H1 (cell line): ENCODE measurements around the gene RNF151. TPM values are rescaled to one million over a fixed set of nuclear protein-coding genes. Genes with fewer than 3 reads are reported as not detected.

Source experiments
- CTCF ChIA-PET: fragments of 300-600 bp; sonication (Branson Sonifier 250); formaldehyde crosslinking; loops from one replicate; lab custom pipeline; 2021; ENCODE audit not compliant: partially characterized antibody; lab: Charles Lee
- POLR2A ChIA-PET: fragments of 300-600 bp; sonication (Branson Sonifier 250); formaldehyde crosslinking; loops from one replicate; lab custom pipeline; 2021; ENCODE audit warnings: inconsistent platforms; ENCODE audit not compliant: partially characterized antibody; lab: Charles Lee
- DNase-seq, 2 experiments: peaks; one replicate each; pipeline versions ENCODE4 v3.0.0 to v3.0.0-alpha.2; 2010 to 2022; ENCODE audit warnings: low spot score in 2 of 2, low read depth in 1 of 2, mixed read lengths in 1 of 2
- FAIRE-seq: peaks from 2 replicates; lab custom pipeline; 2011; peaks lifted over from hg19 to GRCh38; lab: Jason Lieb, UNC
- H2AFZ ChIP-seq: 2 replicates; pipeline ENCODE4 v1.8.1; 2012; ENCODE audit warnings: low read length, inconsistent platforms
- H2AK5ac ChIP-seq: 2 replicates; pipeline ENCODE4 v1.6.1; 2013; ENCODE audit warnings: low read depth, low read length
- H2BK120ac ChIP-seq: replicated peaks from 2 replicates; pipeline ENCODE3; 2013; ENCODE audit warnings: low read depth, low read length, inconsistent platforms
- H2BK12ac ChIP-seq: 2 replicates; pipeline ENCODE4 v1.6.1; 2013; ENCODE audit warnings: low read depth, low read length
- H2BK15ac ChIP-seq: 2 replicates; pipeline ENCODE4 v1.6.1; 2013; ENCODE audit warnings: low read length
- H2BK20ac ChIP-seq: 2 replicates; pipeline ENCODE4 v1.6.1; 2013; ENCODE audit warnings: low read length
- H2BK5ac ChIP-seq: 2 replicates; pipeline ENCODE4 v1.6.1; 2013; ENCODE audit warnings: low read depth, low read length
- H3K14ac ChIP-seq: 2 replicates; pipeline ENCODE4 v1.6.1; 2013; ENCODE audit warnings: inconsistent platforms; ENCODE audit not compliant: insufficient read length
- H3K18ac ChIP-seq: 2 replicates; pipeline ENCODE4 v1.6.1; 2013; ENCODE audit warnings: low read length; ENCODE audit errors: extremely low read depth
- H3K23ac ChIP-seq: 2 replicates; pipeline ENCODE4 v1.6.1; 2013; ENCODE audit warnings: inconsistent platforms; ENCODE audit not compliant: insufficient read length
- H3K23me2 ChIP-seq: 2 replicates; pipeline ENCODE4 v1.6.1; 2013; ENCODE audit warnings: low read depth, low read length
- H3K27ac ChIP-seq: 2 replicates; pipeline ENCODE4 v1.6.1; 2011; ENCODE audit warnings: low read depth, low read length, inconsistent platforms
- H3K27me3 ChIP-seq, 4 experiments: replicated peaks in 1 of 4; 1 replicate in 1 of 4; 2 replicates in 3 of 4; pipeline versions ENCODE4 v1.6.1 to v1.8.1; 2011 to 2013; ENCODE audit warnings: low read length in 3 of 4, mild to moderate bottlenecking in 3 of 4, inconsistent platforms in 2 of 4, mixed read lengths in 2 of 4, moderate library complexity in 1 of 4; ENCODE audit not compliant: control insufficient read depth in 3 of 4, insufficient read depth in 3 of 4; ENCODE audit errors: extremely low read depth in 1 of 4
- H3K36me3 ChIP-seq, 4 experiments: 2 replicates each; pipeline versions ENCODE4 v1.6.1 to v1.8.1; 2011 to 2013; ENCODE audit warnings: mild to moderate bottlenecking in 4 of 4, low read length in 3 of 4, moderate library complexity in 2 of 4, control low read depth in 1 of 4, inconsistent platforms in 1 of 4; ENCODE audit not compliant: insufficient read depth in 4 of 4, control insufficient read depth in 2 of 4
- H3K4ac ChIP-seq: replicated peaks from 2 replicates; pipeline ENCODE3; 2013; ENCODE audit warnings: low read length, low read depth, mixed read lengths, inconsistent platforms; ENCODE audit not compliant: insufficient read length
- H3K4me1 ChIP-seq, 4 experiments: replicated peaks in 1 of 4; 1 replicate in 1 of 4; 2 replicates in 3 of 4; pipeline versions ENCODE4 v1.6.1 to v1.8.1; 2011 to 2013; ENCODE audit warnings: low read length in 3 of 4, inconsistent platforms in 2 of 4, mixed read lengths in 1 of 4; ENCODE audit not compliant: insufficient read depth in 4 of 4, control insufficient read depth in 3 of 4
- H3K4me2 ChIP-seq, 2 experiments: 2 replicates each; pipeline versions ENCODE4 v1.6.1 to v1.8.1; 2011 to 2013; ENCODE audit warnings: low read depth in 2 of 2, low read length in 2 of 2, control low read depth in 1 of 2, inconsistent platforms in 1 of 2, mild to moderate bottlenecking in 1 of 2; ENCODE audit not compliant: insufficient read depth in 1 of 2
- H3K4me3 ChIP-seq, 4 experiments: fragments of 200-600, 300-600 bp in 1 of 4; sonication (generic), shearing (Covaris generic), sonication (Bioruptor Twin) in 1 of 4; 2 replicates each; pipeline versions ENCODE4 v1.5.1 to v1.8.1; 2011 to 2016; ENCODE audit warnings: low read length in 4 of 4, low read depth in 3 of 4, control low read depth in 2 of 4, inconsistent platforms in 2 of 4, mild to moderate bottlenecking in 2 of 4, mixed read lengths in 1 of 4, moderate library complexity in 1 of 4; ENCODE audit not compliant: insufficient read depth in 2 of 4; ENCODE audit errors: extremely low read depth in 1 of 4
- H3K56ac ChIP-seq: replicated peaks from 2 replicates; pipeline ENCODE3; 2013; ENCODE audit warnings: low read depth, mild to moderate bottlenecking, mixed read lengths, low read length, inconsistent platforms; ENCODE audit not compliant: insufficient read length
- H3K79me1 ChIP-seq: 2 replicates; pipeline ENCODE4 v1.6.1; 2013; ENCODE audit warnings: low read depth, low read length, control low read depth
- H3K79me2 ChIP-seq, 2 experiments: 2 replicates each; pipeline versions ENCODE4 v1.6.1 to v1.8.1; 2012 to 2013; ENCODE audit warnings: low read length in 2 of 2, mild to moderate bottlenecking in 2 of 2, inconsistent platforms in 1 of 2; ENCODE audit not compliant: insufficient read depth in 2 of 2, control insufficient read depth in 1 of 2
- H3K9ac ChIP-seq, 4 experiments: replicated peaks in 1 of 4; 1 replicate in 1 of 4; 2 replicates in 3 of 4; pipeline versions ENCODE4 v1.6.1 to v1.8.1; 2011 to 2013; ENCODE audit warnings: low read depth in 3 of 4, low read length in 3 of 4, control low read depth in 2 of 4, mild to moderate bottlenecking in 2 of 4, moderate library complexity in 2 of 4, inconsistent platforms in 1 of 4; ENCODE audit errors: extremely low read depth in 1 of 4
- H3K9me3 ChIP-seq, 2 experiments: 2 replicates each; pipeline versions ENCODE4 v1.6.1 to v1.8.1; 2012 to 2013; ENCODE audit warnings: mild to moderate bottlenecking in 2 of 2, moderate library complexity in 2 of 2, control low read depth in 1 of 2, inconsistent platforms in 1 of 2, low read depth in 1 of 2, low read length in 1 of 2, mixed read lengths in 1 of 2; ENCODE audit not compliant: insufficient read depth in 2 of 2
- H4K20me1 ChIP-seq, 2 experiments: replicated peaks in 1 of 2; 2 replicates each; pipeline versions ENCODE3 to v1.8.1; 2011 to 2013; ENCODE audit warnings: inconsistent platforms in 2 of 2, low read length in 2 of 2, mild to moderate bottlenecking in 1 of 2; ENCODE audit not compliant: insufficient read depth in 2 of 2, control insufficient read depth in 1 of 2
- H4K5ac ChIP-seq: 2 replicates; pipeline ENCODE4 v1.6.1; 2013; ENCODE audit warnings: low read length, low read depth, mixed read lengths, inconsistent platforms; ENCODE audit not compliant: insufficient read length
- H4K8ac ChIP-seq: 2 replicates; pipeline ENCODE4 v1.8.0; 2013; ENCODE audit warnings: mild to moderate bottlenecking, moderate library complexity, low read length, inconsistent platforms; ENCODE audit not compliant: insufficient read depth; ENCODE audit errors: extremely low read depth
- H4K91ac ChIP-seq: replicated peaks from 2 replicates; pipeline ENCODE3; 2013; ENCODE audit warnings: low read length, mixed read lengths, inconsistent platforms; ENCODE audit not compliant: insufficient read length
- EP300 ChIP-seq, 2 experiments: IDR thresholded peaks; 1 replicate in 1 of 2; 2 replicates in 1 of 2; pipeline ENCODE4 v1.6.1; 2011 to 2012; ENCODE audit warnings: low read depth in 2 of 2, low read length in 2 of 2, mild to moderate bottlenecking in 2 of 2, borderline replicate concordance in 1 of 2, inconsistent platforms in 1 of 2, moderate library complexity in 1 of 2
- EZH2 ChIP-seq: fragments of 200-600 bp; sonication (generic); IDR thresholded peaks from 2 replicates; pipeline ENCODE4 v1.7.1; 2012; ENCODE audit warnings: low read depth, mild to moderate bottlenecking, moderate library complexity, low read length, inconsistent platforms; ENCODE audit not compliant: severe bottlenecking
- JUND ChIP-seq: IDR thresholded peaks from 2 replicates; pipeline ENCODE4 v1.6.1; 2011; ENCODE audit warnings: mild to moderate bottlenecking, improper control_type of control experiment, low read length
- MAFK ChIP-seq: IDR thresholded peaks from 2 replicates; pipeline ENCODE4 v1.6.1; 2012; ENCODE audit warnings: low read depth, mild to moderate bottlenecking, improper control_type of control experiment, low read length
- RBBP5 ChIP-seq: IDR thresholded peaks from 2 replicates; pipeline ENCODE4 v1.7.1; 2012; ENCODE audit warnings: low read depth, mild to moderate bottlenecking, inconsistent platforms, low read length, moderate library complexity, borderline replicate concordance
- SAP30 ChIP-seq: fragments of 300-600 bp; sonication (generic); IDR thresholded peaks from 2 replicates; pipeline ENCODE4 v1.7.1; 2012; ENCODE audit warnings: low read length, moderate library complexity, mild to moderate bottlenecking, inconsistent platforms; ENCODE audit not compliant: insufficient read depth, insufficient replicate concordance
- SIN3A ChIP-seq, 2 experiments: IDR thresholded peaks in 1 of 2; conservative IDR thresholded peaks in 1 of 2; 2 replicates each; pipeline ENCODE4 v1.6.1; 2011 to 2012; ENCODE audit warnings: low read length in 2 of 2, improper control_type of control experiment in 1 of 2, low read depth in 1 of 2, mild to moderate bottlenecking in 1 of 2
- WGBS, 2 experiments: shearing (Covaris generic) in 1 of 2; methylation state at CpG; one replicate each; pipeline versions ENCODE4 v1.1.6 to v1.1.7; 2013 to 2015; ENCODE audit warnings: low lambda C conversion rate in 2 of 2, mixed read lengths in 2 of 2, inconsistent platforms in 1 of 2, low coverage in 1 of 2, missing lambda C conversion rate in 1 of 2; ENCODE audit not compliant: insufficient replicate concordance in 2 of 2, insufficient coverage in 1 of 2, insufficient read length in 1 of 2; ENCODE audit errors: extremely low coverage in 1 of 2, missing lambda C conversion rate in 1 of 2; 5-methylcytosine and 5-hydroxymethylcytosine counted together
- polyA plus RNA-seq, 7 experiments: library from polyadenylated mRNA; depleted of rRNA in 3 of 7; stranded (reverse) in 5 of 7; unstranded in 2 of 7; fragments of >200 nt in 5 of 7; fragments of 200-250 nt in 2 of 7; gene quantifications; 1 replicate in 5 of 7; 2 replicates in 1 of 7; 4 replicates in 1 of 7; pipeline versions ENCODE4 v1.2.1 to v1.2.3, GENCODE V29; 2011 to 2013; ENCODE audit warnings: missing spikeins in 2 of 7, mixed read lengths in 2 of 7
- total RNA-seq: library from RNA; stranded (reverse); fragmentation: NEBNext Ultra II Directional; extraction: Animal tissue kit (Norgen Biotek cat#: 25700); gene quantifications from 2 replicates; pipeline ENCODE4 v1.2.1, GENCODE V29; 2021

Gene RNF151
- total and polyA plus RNA-seq, 2 of the 8 experiments (the other 6 are each of a cell fraction or from before 2014, with no cell fraction given) = not detected

DNA sequence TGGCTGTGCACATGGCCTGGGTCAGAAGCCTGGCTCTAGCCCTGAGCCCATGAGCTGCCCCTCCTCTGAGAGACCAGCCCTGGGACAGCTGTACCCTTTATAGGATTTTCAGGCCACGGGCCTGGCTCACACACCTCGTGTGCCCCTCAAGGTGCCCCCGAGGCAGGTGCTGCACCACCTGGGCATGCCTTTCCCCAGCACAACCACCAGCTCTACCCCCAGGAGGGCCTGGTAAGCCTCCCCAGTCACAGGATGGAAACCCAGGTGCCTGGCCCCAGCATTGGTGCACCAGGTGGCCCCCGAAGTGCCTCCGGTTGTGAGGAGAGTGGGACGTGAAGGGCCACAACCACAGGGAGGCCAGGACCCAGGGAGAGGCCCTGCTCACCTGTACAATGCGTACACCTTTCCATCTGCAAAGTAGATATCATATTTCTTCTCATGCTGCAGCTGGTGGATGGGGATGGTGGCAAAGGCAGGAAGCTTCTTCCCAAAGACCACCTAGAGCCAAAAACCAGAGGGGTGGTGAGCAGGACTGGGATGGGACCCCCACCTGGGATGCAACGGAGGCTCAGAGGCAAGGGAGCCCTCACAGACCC lies 36.7 kb downstream of the RNF151 start:
- no peaks in the 10 kb centered on the region for H3K9me3 ChIP-seq
- H3K79me1 ChIP-seq = peaks cover 6% of the 10 kb centered on the region; the same call in 1 of the 2 replicates
- H2BK15ac ChIP-seq = no peak overlapping the region
- peaks cover 29 to 64% of the 10 kb centered on the region in 2 experiments for H4K20me1 ChIP-seq
- H2AFZ ChIP-seq = no peak overlapping the region
- H3K79me2 ChIP-seq = peaks cover 14 to 41% of the 10 kb centered on the region in 2 experiments; a peak in 3 of 4 replicates
- H2BK12ac ChIP-seq = no peak overlapping the region
- H3K4ac ChIP-seq = no peak overlapping the region
- H3K23ac ChIP-seq = no peak overlapping the region
- H2BK20ac ChIP-seq = no peak overlapping the region
- no peak overlapping the region for H3K18ac ChIP-seq
- FAIRE-seq (no peak), DNase-seq (no peak)
- no peak overlapping the region for H3K14ac ChIP-seq
- no peaks in the 10 kb centered on the region for H3K23me2 ChIP-seq
- H3K4me1 ChIP-seq = peaks cover 0 to 28% (median 14%) of the 10 kb centered on the region in 4 experiments; a peak in 5 of 7 replicates
- H3K56ac ChIP-seq = no peak overlapping the region
- no peak overlapping the region for H4K91ac ChIP-seq
- CTCF ChIA-PET = interaction anchor here (0.6 to 4.3 kb wide), 33 partner anchors 10 to 530 kb away, joined by 3 to 55 read pairs (median 5); partner anchors contain the start of genes NOXO1, NPW, NTHL1 and SYNGR3
- 76% methylated on average over 8 of the region's 8 CpGs; no CpG with 5 or more reads in 1 of the 2 experiments for WGBS, 2 experiments
- H3K4me2 ChIP-seq = no peak overlapping the region; a peak in 1 of 4 replicates
- no peaks in the 10 kb centered on the region for H3K27me3 ChIP-seq
- H2BK5ac ChIP-seq = no peak overlapping the region
- H2AK5ac ChIP-seq = no peak overlapping the region
- H3K27ac ChIP-seq = no peak overlapping the region; the same call in 1 of the 2 replicates
- no peak overlapping the region for H3K4me3 ChIP-seq
- no peak for TF ChIP-seq SAP30
- TF ChIP-seq EZH2 = no peak
- TF ChIP-seq JUND = no peak
- no peak for TF ChIP-seq RBBP5
- TF ChIP-seq SIN3A (conservative IDR thresholded peaks at IDR 0.05 in 1 of 2, IDR thresholded peaks at IDR 0.05 in 1 of 2; ENCODE audit: low read depth in 1 of 2, low read length in 2 of 2) = no peak
- no peak for TF ChIP-seq MAFK
- no peak for TF ChIP-seq EP300 (IDR thresholded peaks at IDR 0.05; ENCODE audit: borderline replicate concordance in 1 of 2, low read depth in 2 of 2, low read length in 2 of 2)
- TF ChIP-seq, all 59 proteins: peak for 0
- H3K36me3 ChIP-seq = peaks cover 21 to 45% (median 35%) of the 10 kb centered on the region in 4 experiments
- no peak overlapping the region for H2BK120ac ChIP-seq
- H4K8ac ChIP-seq = no peak overlapping the region
- H3K9ac ChIP-seq = no peak overlapping the region
- POLR2A ChIA-PET = interaction anchor here (0.6 to 4.7 kb wide), 15 partner anchors 10 to 151 kb away, joined by 3 to 37 read pairs (median 4); partner anchors contain the start of genes GFER, NPW, RNF151 and RPS2
- no peak overlapping the region for H4K5ac ChIP-seq
